H1 (cell line): ENCODE results near the gene BBIP1. TPM values are rescaled to one million over a fixed set of nuclear protein-coding genes. Genes with fewer than 3 reads are reported as not detected.

ENCODE experiments used
- CHD7 ChIP-seq: fragments of 300-600 bp; sonication (generic); IDR thresholded peaks from 2 replicates; pipeline ENCODE4 v1.7.1; 2012; ENCODE audit warnings: low read length, moderate library complexity, mild to moderate bottlenecking, inconsistent platforms; ENCODE audit not compliant: insufficient replicate concordance
- FOSL1 ChIP-seq: IDR thresholded peaks from 2 replicates; pipeline ENCODE4 v1.6.1; 2011; ENCODE audit warnings: mild to moderate bottlenecking, low read depth, low read length, moderate library complexity; ENCODE audit not compliant: insufficient read depth
- polyA plus RNA-seq, 7 experiments: library from polyadenylated mRNA; depleted of rRNA in 3 of 7; stranded (reverse) in 5 of 7; unstranded in 2 of 7; fragments of >200 nt in 5 of 7; fragments of 200-250 nt in 2 of 7; gene quantifications; 1 replicate in 5 of 7; 2 replicates in 1 of 7; 4 replicates in 1 of 7; pipeline versions ENCODE4 v1.2.1 to v1.2.3, GENCODE V29; 2011 to 2013; ENCODE audit warnings: missing spikeins in 2 of 7, mixed read lengths in 2 of 7
- total RNA-seq: library from RNA; stranded (reverse); fragmentation: NEBNext Ultra II Directional; extraction: Animal tissue kit (Norgen Biotek cat#: 25700); gene quantifications from 2 replicates; pipeline ENCODE4 v1.2.1, GENCODE V29; 2021

The BBIP1 gene
- total and polyA plus RNA-seq, 2 of the 8 experiments (the other 6 are each of a cell fraction or from before 2014, with no cell fraction given), result 8.8 to 19.6 TPM

DNA sequence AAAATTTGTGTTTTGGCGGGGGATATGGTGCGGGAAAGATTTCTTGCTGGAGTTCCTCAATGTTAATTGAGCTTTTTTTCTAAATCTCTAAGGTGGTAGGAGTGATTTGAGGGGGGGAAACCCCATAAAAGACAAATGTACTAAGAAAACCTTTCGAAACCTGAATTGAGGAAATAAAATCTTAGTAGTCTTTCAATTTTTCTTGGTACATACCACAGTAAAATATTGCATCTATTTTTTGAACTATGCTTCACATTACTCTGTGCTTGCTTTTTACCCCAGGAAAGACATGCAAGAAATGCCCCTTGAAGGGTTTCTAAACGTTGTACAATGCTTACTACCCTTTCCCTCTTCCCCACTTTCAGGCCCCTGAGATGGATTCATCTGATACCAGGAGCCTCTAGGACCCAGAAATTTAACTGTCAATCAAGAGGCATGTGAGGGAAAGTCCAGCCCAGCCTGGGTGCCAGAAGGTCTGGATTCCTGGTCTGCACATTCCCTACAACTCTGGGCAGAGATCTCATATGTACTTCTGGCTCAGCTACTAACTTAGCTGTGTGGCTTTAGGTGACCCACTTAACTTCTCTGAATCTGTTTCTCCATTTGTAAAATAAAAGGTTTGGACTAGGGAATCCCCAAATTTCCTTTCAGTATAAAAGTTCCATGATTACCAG, 53.0 kb downstream of the BBIP1 start (continued):
- TF ChIP-seq CHD7, result no peak
- peak; percentile 80; the same call in 1 of the 2 replicates for TF ChIP-seq FOSL1
